Posterior cingulate gyrus (tissue), 11 donors: ENCODE data around the gene IL20.

Experiments used
- DNase-seq, 10 donors: peaks; one replicate each; pipeline versions ENCODE4 v3.0.0 to v3.0.0-alpha.2; 2020 to 2021; ENCODE audit warnings: mixed read lengths in 3 of 10
- intact Hi-C: fragments of 100-400 bp; cut with DNase I; formaldehyde crosslinking; loops from one replicate; pipeline ENCODE4 v1.15.1; 2023

IL20 gene

GRCh38 chr1:206918076-206918475 lies 52.7 kb downstream of the IL20 start:
- intact Hi-C loops = no loop called here
- no peak for DNase-seq
